HEK293 (cell line): Measurements from ENCODE around the gene ZW10.

Experiments
- CTCF ChIP-seq: fragments of 450-650 bp; formaldehyde crosslinking; IDR thresholded peaks from 2 replicates; pipeline ENCODE4 v1.5.1; 2016; ENCODE audit warnings: missing biosample characterization, missing genetic modification characterization
- HOXA7 ChIP-seq: sonication (generic); formaldehyde crosslinking; IDR thresholded peaks from 2 replicates; pipeline ENCODE4 v1.8.1; 2022; ENCODE audit warnings: missing genetic modification reagents, borderline replicate concordance
- IKZF3 ChIP-seq: fragments of 450-650 bp; IDR thresholded peaks from 2 replicates; pipeline ENCODE4 v1.5.0; 2018; ENCODE audit warnings: missing biosample characterization, mild to moderate bottlenecking, missing genetic modification characterization, moderate library complexity
- MEIS1 ChIP-seq: sonication (generic); formaldehyde crosslinking; IDR thresholded peaks from 2 replicates; pipeline ENCODE4 v1.8.1; 2022; ENCODE audit warnings: missing genetic modification reagents, mild to moderate bottlenecking, borderline replicate concordance
- TCF7L2 ChIP-seq: IDR thresholded peaks from 2 replicates; pipeline ENCODE4 v1.6.1; 2011; ENCODE audit warnings: low read depth, mild to moderate bottlenecking, inconsistent platforms, low read length, moderate library complexity, borderline replicate concordance
- ZBTB21 ChIP-seq: fragments of 450-650 bp; formaldehyde crosslinking; IDR thresholded peaks from 2 replicates; pipeline ENCODE4 v1.5.1; 2017; ENCODE audit warnings: missing biosample characterization, missing genetic modification characterization
- ZBTB8A ChIP-seq: fragments of 450-650 bp; formaldehyde crosslinking; IDR thresholded peaks from 2 replicates; pipeline ENCODE4 v1.5.1; 2016; ENCODE audit warnings: missing biosample characterization, missing genetic modification characterization
- ZNF37A ChIP-seq: fragments of 450-650 bp; IDR thresholded peaks from 2 replicates; pipeline ENCODE4 v1.5.1; 2018; ENCODE audit warnings: missing biosample characterization, missing genetic modification characterization
- ZNF423 ChIP-seq: fragments of 450-650 bp; formaldehyde crosslinking; IDR thresholded peaks from 2 replicates; pipeline ENCODE4 v1.5.1; 2016; ENCODE audit warnings: missing biosample characterization, missing genetic modification characterization
- ZNF639 ChIP-seq: fragments of 450-650 bp; formaldehyde crosslinking; IDR thresholded peaks from 2 replicates; pipeline ENCODE4 v1.5.1; 2016; ENCODE audit warnings: missing biosample characterization, missing genetic modification characterization
- ZNF776 ChIP-seq: fragments of 450-650 bp; formaldehyde crosslinking; IDR thresholded peaks from 2 replicates; pipeline ENCODE4 v1.5.0; 2017; ENCODE audit warnings: missing biosample characterization, missing genetic modification characterization, borderline replicate concordance

- no peak for TF ChIP-seq CTCF (tag by site-specific recombination)
- no peak for TF ChIP-seq MEIS1
- no peak for TF ChIP-seq ZNF776 (tag by site-specific recombination)
- TF ChIP-seq TCF7L2: no peak
- TF ChIP-seq ZNF639 (tag by site-specific recombination): no peak
- no peak for TF ChIP-seq ZBTB21 (tag by site-specific recombination)
- TF ChIP-seq HOXA7 (CRISPR knock-in tag): no peak
- no peak for TF ChIP-seq ZNF37A (tag by site-specific recombination)
- TF ChIP-seq ZNF423 (tag by site-specific recombination): no peak
- TF ChIP-seq IKZF3: no peak
- TF ChIP-seq ZBTB8A (tag by site-specific recombination): no peak
Observed at GRCh38 chr11:113771964-113772363, 1.5 kb downstream of the ZW10 start.
